Measurements from ENCODE around the gene CCDC32. TPM values are rescaled to one million over a fixed set of nuclear protein-coding genes. Genes with fewer than 3 reads are reported as not detected.

CCDC32 gene
- total and polyA plus RNA-seq, 2 of the 13 experiments (the other 11 are each of a cell fraction or from before 2014, with no cell fraction given), result 10.8 to 23.2 TPM

DNA sequence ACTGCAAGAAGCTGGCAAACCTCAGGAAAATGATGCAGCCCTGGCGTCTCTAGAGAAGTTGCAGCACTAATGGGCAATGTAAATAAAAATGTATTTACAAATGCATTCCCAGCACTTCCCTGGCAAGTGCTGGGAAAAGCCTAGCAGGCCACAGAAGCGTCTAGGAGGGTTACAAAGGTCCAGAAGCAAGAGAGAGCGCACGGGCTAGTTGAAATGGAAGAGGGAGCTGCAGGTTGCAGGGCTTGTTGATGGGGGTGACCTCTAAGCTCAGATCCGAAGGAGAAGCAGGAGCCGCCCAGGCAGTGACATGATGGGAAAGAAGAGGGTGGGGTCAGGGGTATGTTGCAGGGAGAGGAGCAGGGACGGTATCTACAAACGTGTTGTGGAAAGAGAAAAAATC lies 26.5 kb upstream of the CCDC32 start (continued):
- TF ChIP-seq ARID5B (CRISPR knock-in tag; IDR thresholded peaks at IDR 0.05) (0 out of 2 replicates have a peak, but pooled peaks have one; percentile 21), FOXK2 (IDR thresholded peaks at IDR 0.05) (no peak), SALL2 (CRISPR knock-in tag; IDR thresholded peaks at IDR 0.05) (no peak), ZNF816 (CRISPR knock-in tag; IDR thresholded peaks at IDR 0.05; ENCODE audit: borderline replicate concordance) (no peak), ASH2L (IDR thresholded peaks at IDR 0.05; ENCODE audit: insufficient read length, low read depth, low read length) (peak; percentile 16), ZNF703 (CRISPR knock-in tag; IDR thresholded peaks at IDR 0.05; ENCODE audit: borderline replicate concordance) (no peak), ZFX (CRISPR knock-in tag; IDR thresholded peaks at IDR 0.05; ENCODE audit: low read depth) (peak; percentile 32; the same call in 1 of the 2 replicates), ZNF343 (CRISPR knock-in tag; IDR thresholded peaks at IDR 0.05) (no peak), ZNF234 (CRISPR knock-in tag; conservative IDR thresholded peaks at IDR 0.05) (no peak), CTCF (CRISPR knock-in tag; IDR thresholded peaks at IDR 0.05) (no peak)
- TF ChIP-seq, protein P1, sequence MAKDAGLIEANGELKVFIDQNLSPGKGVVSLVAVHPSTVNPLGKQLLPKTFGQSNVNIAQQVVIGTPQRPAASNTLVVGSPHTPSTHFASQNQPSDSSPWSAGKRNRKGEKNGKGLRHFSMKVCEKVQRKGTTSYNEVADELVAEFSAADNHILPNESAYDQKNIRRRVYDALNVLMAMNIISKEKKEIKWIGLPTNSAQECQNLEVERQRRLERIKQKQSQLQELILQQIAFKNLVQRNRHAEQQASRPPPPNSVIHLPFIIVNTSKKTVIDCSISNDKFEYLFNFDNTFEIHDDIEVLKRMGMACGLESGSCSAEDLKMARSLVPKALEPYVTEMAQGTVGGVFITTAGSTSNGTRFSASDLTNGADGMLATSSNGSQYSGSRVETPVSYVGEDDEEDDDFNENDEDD (CRISPR knock-in tag; IDR thresholded peaks at IDR 0.05; ENCODE audit: borderline replicate concordance), result no peak
- TF ChIP-seq, protein P2, sequence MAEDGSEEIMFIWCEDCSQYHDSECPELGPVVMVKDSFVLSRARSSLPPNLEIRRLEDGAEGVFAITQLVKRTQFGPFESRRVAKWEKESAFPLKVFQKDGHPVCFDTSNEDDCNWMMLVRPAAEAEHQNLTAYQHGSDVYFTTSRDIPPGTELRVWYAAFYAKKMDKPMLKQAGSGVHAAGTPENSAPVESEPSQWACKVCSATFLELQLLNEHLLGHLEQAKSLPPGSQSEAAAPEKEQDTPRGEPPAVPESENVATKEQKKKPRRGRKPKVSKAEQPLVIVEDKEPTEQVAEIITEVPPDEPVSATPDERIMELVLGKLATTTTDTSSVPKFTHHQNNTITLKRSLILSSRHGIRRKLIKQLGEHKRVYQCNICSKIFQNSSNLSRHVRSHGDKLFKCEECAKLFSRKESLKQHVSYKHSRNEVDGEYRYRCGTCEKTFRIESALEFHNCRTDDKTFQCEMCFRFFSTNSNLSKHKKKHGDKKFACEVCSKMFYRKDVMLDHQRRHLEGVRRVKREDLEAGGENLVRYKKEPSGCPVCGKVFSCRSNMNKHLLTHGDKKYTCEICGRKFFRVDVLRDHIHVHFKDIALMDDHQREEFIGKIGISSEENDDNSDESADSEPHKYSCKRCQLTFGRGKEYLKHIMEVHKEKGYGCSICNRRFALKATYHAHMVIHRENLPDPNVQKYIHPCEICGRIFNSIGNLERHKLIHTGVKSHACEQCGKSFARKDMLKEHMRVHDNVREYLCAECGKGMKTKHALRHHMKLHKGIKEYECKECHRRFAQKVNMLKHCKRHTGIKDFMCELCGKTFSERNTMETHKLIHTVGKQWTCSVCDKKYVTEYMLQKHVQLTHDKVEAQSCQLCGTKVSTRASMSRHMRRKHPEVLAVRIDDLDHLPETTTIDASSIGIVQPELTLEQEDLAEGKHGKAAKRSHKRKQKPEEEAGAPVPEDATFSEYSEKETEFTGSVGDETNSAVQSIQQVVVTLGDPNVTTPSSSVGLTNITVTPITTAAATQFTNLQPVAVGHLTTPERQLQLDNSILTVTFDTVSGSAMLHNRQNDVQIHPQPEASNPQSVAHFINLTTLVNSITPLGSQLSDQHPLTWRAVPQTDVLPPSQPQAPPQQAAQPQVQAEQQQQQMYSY (CRISPR knock-in tag; IDR thresholded peaks at IDR 0.05), result no peak
- TF ChIP-seq, protein P3, sequence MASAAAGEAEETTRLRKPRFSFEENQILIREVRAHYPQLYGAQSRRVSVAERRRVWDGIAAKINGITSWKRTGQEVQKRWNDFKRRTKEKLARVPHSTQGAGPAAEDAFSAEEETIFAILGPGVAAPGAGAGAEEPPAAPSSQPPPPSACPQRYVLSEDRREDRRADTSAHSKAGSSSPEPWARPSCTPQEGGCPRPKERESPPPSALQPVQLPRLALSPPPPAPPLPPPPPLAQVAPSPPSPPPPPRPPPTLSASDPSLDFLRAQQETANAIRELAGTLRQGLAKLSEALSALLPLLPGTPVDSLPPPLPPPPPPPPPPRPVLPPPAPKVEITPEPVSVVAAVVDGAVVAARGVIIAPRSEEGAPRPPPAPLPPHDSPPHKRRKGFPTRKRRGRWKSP (CRISPR knock-in tag; IDR thresholded peaks at IDR 0.05), result no peak
- TF ChIP-seq, protein P4, sequence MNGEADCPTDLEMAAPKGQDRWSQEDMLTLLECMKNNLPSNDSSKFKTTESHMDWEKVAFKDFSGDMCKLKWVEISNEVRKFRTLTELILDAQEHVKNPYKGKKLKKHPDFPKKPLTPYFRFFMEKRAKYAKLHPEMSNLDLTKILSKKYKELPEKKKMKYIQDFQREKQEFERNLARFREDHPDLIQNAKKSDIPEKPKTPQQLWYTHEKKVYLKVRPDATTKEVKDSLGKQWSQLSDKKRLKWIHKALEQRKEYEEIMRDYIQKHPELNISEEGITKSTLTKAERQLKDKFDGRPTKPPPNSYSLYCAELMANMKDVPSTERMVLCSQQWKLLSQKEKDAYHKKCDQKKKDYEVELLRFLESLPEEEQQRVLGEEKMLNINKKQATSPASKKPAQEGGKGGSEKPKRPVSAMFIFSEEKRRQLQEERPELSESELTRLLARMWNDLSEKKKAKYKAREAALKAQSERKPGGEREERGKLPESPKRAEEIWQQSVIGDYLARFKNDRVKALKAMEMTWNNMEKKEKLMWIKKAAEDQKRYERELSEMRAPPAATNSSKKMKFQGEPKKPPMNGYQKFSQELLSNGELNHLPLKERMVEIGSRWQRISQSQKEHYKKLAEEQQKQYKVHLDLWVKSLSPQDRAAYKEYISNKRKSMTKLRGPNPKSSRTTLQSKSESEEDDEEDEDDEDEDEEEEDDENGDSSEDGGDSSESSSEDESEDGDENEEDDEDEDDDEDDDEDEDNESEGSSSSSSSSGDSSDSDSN (CRISPR knock-in tag; IDR thresholded peaks at IDR 0.05), result 0 out of 2 replicates have a peak, but pooled peaks have one; percentile 4
